CD4-positive, alpha-beta T cell treated with Interferon gamma for 1 hour (primary cell): ENCODE data around the gene IL3.

Experiments
- DNase-seq: peaks from one replicate; pipeline ENCODE4 v3.0.0-alpha.2; 2020

The IL3 gene

DNA sequence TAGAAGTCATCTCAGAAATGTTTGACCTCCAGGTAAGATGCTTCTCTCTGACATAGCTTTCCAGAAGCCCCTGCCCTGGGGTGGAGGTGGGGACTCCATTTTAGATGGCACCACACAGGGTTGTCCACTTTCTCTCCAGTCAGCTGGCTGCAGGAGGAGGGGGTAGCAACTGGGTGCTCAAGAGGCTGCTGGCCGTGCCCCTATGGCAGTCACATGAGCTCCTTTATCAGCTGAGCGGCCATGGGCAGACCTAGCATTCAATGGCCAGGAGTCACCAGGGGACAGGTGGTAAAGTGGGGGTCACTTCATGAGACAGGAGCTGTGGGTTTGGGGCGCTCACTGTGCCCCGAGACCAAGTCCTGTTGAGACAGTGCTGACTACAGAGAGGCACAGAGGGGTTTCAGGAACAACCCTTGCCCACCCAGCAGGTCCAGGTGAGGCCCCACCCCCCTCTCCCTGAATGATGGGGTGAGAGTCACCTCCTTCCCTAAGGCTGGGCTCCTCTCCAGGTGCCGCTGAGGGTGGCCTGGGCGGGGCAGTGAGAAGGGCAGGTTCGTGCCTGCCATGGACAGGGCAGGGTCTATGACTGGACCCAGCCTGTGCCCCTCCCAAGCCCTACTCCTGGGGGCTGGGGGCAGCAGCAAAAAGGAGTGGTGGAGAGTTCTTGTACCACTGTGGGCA is 13.8 kb downstream of the IL3 start:
- no peak for DNase-seq

DNA sequence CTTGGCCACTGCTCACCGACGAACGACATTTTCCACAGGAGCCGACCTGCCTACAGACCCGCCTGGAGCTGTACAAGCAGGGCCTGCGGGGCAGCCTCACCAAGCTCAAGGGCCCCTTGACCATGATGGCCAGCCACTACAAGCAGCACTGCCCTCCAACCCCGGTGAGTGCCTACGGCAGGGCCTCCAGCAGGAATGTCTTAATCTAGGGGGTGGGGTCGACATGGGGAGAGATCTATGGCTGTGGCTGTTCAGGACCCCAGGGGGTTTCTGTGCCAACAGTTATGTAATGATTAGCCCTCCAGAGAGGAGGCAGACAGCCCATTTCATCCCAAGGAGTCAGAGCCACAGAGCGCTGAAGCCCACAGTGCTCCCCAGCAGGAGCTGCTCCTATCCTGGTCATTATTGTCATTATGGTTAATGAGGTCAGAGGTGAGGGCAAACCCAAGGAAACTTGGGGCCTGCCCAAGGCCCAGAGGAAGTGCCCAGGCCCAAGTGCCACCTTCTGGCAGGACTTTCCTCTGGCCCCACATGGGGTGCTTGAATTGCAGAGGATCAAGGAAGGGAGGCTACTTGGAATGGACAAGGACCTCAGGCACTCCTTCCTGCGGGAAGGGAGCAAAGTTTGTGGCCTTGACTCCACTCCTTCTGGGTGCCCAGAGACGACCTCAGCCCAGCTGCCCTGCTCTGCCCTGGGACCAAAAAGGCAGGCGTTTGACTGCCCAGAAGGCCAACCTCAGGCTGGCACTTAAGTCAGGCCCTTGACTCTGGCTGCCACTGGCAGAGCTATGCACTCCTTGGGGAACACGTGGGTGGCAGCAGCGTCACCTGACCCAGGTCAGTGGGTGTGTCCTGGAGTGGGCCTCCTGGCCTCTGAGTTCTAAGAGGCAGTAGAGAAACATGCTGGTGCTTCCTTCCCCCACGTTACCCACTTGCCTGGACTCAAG is 14.6 kb downstream of the IL3 start:
- no peak for DNase-seq

DNA sequence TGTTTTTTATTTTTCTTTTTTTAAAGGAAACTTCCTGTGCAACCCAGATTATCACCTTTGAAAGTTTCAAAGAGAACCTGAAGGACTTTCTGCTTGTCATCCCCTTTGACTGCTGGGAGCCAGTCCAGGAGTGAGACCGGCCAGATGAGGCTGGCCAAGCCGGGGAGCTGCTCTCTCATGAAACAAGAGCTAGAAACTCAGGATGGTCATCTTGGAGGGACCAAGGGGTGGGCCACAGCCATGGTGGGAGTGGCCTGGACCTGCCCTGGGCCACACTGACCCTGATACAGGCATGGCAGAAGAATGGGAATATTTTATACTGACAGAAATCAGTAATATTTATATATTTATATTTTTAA is 15.2 kb downstream of the IL3 start:
- no peak for DNase-seq

DNA sequence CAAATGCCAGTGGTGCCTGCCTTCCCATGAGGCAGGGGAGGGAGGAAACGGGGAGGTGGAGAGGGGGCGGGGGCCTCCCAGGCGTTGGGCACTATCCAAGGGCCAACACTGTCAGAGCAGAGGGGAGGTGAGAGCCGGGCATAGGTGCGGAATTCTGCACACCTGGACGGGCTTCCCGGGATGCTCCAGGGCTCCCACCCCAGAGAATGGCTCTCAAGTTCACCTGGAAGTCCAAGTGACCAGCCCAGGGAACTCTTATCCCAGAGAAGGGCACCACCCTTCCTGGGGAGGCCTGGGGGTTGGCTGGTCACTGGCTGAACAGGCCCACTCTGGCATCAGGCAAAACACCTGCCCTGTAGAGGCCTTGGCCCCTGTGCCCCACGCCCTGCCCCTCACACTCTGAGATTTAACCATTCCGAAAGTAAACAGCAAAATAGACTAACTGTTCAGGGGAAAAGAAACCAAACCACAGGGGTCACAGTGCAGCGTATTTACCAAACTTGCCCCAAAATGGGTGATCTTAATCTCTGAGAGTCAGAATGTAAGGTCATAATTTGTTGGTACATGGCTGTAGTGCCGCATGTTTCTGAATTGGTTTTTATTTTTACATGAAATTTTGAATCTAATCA is 15.9 kb downstream of the IL3 start:
- DNase-seq = no peak

DNA sequence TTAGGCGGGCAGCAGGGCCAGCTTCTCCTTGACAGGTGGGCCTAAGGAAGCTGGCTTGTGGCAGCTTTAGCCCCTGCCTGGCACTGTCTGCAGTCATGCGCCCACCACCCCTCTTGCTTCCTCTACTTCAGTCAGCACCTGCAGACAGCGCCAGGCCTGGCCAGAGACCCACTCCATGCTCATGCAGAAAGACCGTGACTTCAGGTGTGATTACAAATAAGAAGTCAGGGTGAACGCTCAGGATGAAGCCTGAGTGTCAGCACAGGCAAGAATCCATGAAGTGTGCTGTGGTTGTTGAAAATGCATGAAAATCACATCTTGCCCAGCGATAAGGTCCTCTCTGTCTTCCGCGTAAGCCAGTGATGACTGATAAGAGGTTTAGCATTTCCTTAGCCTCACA is 16.5 kb downstream of the IL3 start:
- no peak for DNase-seq

DNA sequence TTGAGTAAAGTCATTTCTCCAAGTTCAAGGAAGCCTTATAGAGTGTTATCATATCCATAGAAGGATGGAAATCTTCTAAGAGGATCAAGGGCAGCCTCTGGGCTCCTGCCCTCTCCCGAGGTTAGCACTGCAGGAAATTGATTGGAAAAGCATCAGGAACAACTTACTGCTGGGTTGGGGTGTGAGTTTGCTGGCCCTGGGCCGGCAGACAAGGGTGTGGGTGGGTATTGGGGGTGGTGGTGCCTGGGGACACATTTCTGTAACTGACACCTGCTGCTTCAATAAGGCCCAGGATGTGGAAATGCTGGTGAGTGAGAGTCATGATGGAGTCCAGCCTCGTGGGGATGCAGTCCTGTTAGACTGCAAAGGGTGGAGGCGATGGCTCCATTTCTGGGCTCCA is 18.6 kb downstream of the IL3 start:
- DNase-seq = no peak

DNA sequence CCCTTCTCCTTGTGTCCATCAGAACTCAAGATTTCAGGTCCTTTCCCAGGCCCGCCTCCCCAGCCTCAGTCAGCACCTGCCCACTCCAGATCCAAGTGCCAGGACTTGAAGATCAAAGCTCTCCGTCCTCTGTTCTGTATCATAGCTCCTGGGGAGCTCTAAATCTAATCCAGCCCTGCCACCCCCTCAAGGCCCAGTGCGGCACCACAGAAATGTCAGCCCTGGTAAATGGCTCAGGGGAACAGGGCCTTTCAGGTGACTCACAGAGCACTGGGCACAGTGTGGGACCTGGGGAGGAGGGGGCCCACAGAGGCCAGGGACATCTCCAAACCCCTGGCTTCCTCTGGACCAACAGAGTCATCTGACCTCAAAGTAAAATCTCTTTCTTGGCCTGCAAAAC is 19.2 kb downstream of the IL3 start:
- DNase-seq = no peak

DNA sequence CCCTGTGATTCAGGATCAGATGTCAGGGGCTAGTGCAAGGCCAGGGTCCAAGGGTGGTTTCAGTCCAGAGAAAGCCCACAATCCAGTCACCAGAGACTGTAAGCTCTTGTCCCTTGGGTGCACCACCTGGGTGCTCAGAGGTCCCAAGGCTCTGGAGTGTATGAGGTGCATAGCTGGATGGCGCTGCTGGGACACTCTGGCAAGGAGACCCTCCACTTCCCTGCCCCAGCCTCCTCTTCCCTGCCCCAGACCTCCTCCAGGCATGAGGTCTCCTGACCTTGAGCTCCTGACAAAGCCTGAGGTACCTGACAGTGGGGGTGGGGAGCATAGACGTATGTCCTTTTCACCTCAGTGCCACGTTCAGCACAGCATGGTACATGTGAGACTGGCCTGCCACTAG is 20.1 kb downstream of the IL3 start:
- no peak for DNase-seq

DNA sequence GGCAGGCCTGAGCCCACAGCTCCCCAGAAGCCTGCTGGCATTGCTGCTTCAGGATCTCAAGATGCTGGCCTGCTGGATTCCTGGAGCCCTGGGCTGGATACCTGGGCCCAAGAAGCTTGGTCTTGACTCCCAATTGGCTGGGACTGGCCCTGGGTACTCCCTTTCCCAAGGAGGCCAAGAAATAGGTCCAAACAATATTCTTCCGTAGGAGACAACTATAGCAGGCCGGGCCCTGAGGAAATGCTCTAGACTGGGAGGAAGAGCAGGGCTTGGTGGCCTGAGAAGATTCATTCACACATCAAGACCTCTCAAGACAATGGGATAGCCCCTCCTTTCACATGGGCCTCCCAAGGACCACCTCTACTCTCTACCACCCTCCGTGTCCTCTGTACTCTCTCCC is 21.0 kb downstream of the IL3 start:
- DNase-seq = no peak

DNA sequence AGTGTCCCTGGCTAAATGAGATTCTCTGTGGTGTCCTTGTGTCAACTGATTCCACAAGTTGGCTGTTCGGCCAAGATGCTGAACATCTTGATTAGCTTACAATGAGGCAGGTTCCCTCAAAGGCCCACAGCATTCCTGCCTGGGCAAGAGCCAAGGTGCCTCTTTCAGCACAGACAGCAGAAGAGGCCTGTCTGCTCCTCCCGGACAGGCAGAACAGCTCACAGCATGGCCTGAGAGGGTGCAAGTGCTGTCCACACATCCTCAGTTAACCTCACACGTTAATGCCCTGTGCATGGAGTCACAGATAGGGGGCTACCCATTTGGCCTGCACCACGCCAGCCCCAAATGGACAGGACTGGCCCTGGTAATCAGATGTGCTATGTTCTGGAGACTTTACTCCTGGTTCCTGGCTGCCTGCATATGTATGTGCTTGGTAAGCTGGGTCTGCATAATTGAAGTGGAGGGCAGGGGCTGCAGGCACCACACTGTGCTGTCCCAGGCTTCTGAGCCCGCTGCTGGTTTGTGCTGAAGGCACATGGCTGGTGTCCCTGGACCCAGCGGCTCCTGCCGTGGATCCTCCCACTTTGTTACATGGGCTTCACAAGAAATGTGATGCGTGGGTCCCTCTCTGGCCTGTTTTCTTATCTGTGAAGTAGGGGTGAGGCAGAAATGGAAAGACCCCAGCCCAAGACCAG is 22.0 kb downstream of the IL3 start:
- DNase-seq = no peak

DNA sequence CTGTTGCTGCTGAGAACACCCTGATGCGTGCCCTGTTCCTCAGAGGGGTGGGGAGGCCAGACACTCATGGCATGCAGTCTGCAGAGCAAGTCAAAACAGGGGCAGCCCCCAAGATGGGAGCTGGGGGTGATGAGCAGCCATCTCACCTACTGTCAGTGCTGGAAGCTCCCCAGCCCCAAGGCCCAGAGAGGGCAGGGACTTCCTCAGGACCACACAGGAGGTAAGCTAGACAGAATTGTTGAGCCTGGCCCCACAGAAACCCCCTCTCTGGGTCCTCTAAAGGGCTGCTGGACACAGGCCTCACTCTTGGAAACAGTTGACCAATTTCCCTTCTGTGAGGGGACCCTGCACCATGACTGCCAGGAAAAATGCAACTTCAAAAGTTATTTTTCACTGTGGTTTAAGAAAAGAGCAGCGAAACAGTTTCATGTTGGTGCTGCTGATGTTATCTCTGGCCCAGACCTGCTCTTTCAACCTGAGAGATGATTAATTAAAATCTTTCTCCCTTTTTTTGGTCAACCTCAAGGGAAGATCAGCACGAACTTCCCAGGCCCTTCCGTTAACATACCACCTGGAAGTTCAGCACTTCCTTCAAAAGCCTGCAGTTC is 22.7 kb downstream of the IL3 start:
- DNase-seq = no peak

DNA sequence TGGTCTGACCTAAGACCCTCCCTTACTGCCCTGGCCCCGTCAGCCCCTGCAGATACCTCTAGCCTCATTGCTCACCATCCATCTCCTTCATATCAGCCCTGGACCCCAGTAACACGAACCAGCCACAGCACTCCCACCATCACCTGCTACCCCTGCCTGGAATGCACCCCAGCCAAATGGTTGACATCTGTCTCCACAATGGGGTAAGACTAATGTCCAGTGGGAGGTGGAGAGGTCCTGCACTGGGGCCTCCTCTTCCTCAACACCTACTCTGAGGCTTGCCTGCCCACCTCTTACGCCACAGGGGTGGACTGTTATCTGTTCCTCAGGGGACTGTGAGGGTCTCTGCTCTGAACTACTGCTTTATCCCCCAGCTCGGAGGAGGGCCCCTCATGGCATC is 25.2 kb downstream of the IL3 start:
- no peak for DNase-seq

DNA sequence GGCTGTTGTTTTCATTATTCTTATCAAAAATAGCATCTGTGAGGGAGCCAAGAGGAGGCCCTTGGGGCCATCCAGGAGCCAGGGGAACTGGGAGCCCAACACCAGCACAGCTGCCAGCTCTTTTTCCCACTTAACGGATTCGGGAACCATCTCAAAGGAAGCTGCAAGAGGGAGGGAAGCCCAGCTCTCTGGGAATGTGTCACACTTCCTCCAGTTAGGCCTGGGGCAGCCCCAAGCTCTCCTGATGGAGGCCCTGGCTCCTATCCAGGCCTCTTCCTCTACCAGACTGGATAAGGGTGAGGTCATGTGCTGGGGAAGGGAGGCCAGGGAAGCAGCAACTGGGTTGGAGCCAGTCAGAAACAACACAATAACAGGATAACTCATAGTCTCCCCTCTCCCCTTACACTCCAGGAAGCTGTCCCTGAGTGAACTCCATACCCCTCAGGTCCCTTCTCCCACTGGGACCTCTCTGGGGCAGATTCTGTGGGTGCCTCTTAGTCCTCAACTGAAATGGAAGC is 25.9 kb downstream of the IL3 start:
- no peak for DNase-seq

DNA sequence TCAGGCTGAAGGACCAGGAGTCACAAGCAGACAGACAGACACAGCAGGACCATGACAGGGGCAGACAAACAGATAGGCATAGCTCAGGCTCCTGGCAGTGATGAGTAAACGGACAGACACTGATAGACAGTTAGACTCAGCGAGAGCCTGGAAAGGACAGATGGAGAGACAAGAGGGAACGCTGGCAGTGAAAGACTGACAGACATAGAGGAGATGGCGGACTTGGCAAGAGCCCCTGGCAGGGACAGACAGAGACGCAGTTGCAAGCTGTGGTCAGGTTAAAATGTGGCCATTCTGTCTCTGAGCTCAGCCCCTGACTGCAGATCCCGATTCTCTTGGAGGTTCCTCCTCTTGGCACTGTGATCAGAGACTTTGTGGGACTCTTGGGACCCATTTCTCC is 26.7 kb downstream of the IL3 start:
- no peak for DNase-seq

DNA sequence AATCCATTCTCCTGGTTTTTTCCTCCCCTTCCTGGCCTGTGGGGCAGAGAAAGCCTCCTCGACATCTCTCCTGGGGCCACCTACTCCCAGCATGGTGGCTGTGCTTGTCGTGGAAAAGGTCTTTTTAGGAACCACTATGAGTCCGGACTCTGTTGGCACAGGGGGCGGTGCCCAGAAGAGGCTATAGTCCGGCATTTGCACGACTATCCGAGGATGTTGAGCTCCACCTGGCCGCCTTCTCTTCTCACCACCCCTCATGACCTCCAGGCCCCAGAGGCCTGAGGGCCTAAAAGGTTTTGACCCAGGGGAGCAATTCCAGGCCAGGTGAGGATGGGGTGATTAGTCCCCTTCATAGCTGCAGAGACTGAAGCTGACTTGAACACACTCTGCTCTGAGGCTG is 27.2 kb downstream of the IL3 start:
- no peak for DNase-seq

DNA sequence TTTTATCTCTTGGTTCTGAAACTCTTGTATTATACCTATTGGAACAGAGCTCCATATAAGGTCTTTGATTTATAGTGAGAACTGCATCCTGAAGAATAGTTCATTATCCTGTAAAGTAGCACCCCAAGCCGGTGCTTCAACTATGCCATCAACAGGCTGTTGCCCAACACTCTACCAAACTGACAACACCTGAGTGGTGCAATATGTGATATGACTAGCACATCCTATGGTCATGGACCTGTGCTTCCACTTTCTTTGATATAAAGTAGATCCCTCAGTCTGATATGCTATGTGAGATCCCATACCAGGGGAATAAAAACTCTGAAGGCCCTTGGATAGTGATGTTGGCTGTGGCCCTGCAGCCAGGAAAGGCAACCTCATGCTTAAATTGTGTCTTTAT is 28.9 kb downstream of the IL3 start:
- no peak for DNase-seq

DNA sequence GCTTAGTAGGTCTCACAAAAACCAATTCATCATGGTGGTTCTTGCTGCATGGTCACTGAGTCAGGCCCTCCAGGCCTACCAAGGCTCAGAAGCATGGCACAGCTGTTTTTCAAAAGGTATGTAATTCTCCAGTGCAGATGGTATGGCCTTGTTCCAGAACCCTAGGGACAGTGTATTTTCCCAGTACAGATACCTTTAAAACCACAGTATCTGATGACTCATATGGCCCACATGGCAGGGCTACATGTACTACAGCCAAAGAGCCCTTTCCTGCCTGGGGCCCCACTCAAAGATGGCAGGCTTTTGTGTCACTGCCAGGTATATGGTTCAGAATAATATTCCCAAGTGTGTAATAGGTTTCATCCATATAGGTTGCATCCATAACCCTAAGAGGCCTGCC is 29.7 kb downstream of the IL3 start:
- no peak for DNase-seq

DNA sequence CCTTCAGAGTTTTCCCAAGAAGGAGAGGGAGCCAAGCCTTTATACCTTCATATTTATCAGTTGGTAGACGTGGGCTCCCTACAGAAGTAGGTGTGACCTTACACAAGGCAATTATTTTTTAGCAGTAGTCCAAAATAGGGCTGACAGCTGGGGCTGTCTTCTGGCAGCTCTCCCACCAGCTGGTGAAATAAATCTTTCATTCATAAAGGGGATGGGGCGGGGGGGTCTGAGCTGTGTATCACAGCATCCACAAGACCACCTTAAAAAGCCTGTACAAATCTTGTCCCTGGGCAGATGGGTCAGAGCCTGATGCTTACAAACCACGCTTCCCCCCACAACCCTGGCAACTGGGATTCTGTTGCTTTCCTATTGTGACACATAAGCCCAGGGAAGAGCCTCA is 32.8 kb downstream of the IL3 start:
- DNase-seq = no peak

DNA sequence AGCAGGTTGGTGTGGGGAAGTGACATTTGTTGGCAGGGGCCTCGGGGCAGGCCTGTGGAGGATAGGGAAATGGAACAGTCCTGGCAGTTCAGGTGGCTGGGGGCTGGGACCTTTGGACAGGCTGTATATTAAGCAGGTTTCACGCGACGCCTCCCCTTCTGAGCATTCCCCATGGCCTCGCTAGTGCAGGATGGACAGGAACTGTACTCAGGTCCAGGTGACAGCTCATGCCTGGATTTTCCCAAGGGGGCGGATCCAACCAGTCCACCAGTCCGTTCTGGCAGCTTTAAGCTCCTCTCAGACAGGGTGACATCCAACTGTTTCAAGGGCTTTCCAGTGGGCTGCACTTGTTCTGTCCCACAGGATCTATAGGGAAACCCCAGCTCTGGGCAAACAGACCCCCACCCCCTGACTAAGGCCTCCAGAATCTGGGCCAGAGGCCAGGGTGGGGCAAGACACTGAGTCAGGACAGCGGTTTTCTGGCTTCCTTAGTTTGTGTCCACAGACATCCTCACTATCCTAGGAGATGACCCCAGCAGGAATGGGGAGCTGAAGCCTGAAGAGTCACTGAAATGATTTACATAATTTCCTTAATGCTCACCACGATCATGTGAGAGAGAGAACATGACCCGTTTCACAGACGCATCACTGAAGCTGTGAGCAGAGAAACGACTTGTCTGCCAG is 34.1 kb downstream of the IL3 start:
- DNase-seq = no peak

DNA sequence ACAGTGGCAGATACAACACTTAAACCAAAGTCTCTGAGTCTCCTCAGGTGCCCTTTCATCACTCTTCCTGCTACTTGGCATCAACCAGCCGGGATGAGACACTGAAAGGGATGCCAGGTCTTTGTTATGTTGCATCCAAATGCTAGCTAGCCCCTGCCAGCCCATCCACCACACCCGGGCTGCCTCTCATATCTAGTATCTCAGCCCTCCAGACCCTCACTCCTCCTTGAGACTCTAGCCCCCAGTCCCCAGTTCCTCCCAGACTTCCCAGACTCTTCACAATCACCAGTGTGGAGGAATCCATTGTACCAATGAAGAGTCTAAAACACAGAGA is 34.6 kb downstream of the IL3 start:
- DNase-seq = no peak

DNA sequence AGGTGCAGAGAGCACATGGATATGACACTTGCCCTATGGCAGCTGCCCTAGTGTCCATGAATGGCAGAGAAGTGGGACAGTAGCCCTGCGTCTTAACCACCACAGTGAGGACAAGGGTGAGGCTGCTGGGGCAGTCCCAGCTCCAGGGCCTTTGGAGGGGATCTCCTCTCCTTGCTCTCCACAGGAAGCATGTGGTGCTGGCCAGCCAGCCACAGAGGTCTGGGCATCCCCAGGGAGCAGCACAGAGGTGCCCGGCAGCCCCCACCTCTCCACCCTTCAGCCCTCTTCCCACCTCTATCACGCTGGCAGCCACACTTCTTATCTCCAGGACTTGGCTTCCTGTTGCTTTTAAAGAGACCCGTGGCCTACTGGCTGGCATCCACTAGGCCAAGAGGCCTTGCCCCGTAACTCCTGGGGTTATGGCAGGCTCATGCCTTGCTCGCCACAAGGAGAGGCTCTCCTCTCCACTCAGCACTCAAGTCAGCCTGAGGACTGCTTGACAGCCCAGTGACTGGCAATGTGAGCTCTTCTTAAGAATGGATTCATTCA is 35.0 kb downstream of the IL3 start:
- no peak for DNase-seq

DNA sequence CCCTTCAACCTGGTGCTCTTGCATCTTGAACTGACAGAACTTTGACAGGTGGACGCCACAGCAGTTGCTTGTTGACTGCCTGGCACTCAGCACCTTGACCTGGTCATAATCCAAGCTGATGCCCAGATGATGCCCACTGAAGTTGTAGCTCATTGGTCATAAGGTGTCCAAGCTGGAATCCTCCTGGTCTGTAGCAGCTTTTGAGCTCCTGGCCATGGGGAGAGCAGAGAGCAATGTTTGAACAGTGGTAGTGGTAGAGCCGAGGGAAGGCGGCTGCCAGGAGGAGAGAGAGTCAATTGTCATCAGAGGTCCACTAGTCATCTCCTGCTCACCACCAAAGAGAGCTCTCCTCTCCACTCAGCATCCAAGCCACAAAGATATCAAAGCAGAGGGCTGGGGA is 36.4 kb downstream of the IL3 start:
- DNase-seq = no peak
